HG03354 (cell line): ENCODE data around the gene GPR31.

ENCODE experiments used
- ATAC-seq: cut with Tn5 transposase; IDR thresholded peaks from one replicate; pipeline ENCODE4 v1.9.1; 2021; ENCODE audit warnings: mild to moderate bottlenecking; ENCODE audit not compliant: unreplicated experiment, poor library complexity, severe bottlenecking

The GPR31 gene

GRCh38 chr6:167122041-167122826 lies 35.5 kb downstream of the GPR31 start:
- peak; percentile 34 for ATAC-seq

DNA sequence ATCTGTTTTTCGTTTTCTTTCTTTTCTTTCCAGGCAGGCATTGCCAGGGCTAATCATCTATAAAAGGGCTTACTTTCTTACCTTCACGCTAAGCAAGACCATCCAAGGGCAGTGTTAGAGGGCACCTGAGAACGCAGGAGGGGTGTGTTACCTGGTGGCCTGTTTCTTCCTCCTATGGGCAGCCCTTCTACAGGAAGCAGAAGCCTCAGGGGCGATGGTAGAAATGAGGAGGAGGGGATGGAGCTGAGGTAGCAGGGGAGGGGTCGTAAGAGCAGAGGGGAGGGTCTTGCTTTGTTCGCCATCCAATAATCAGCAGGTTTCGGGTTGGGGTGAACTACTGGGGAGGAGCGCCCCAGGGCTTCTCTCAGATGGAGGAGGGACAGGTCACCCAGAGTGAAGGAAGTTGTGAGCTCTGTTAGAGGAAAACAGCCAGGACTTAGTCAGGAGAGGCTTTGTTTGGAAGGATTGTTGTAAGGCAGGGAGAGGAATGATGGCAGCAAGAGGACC lies 36.4 kb downstream of the GPR31 start:
- no peak for ATAC-seq

DNA sequence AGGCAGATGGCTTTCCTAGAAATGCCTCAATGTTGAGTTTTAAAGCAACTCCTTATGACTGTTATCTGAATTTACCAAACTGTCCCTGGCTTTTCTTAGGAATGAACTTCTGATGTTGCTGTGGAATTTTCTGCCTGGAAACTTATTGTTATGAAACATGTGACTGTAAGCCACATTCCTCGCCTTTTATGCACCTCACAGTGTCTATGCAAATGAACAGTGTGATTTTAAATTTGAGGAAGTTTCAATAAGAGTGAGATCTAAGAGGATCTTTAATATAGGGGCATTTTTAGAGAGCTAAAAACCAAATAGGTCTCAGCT lies 37.2 kb downstream of the GPR31 start:
- ATAC-seq: no peak

- peak; percentile 32 for ATAC-seq
Observed at GRCh38 chr6:167119670-167120582, 37.9 kb downstream of the GPR31 start.

DNA sequence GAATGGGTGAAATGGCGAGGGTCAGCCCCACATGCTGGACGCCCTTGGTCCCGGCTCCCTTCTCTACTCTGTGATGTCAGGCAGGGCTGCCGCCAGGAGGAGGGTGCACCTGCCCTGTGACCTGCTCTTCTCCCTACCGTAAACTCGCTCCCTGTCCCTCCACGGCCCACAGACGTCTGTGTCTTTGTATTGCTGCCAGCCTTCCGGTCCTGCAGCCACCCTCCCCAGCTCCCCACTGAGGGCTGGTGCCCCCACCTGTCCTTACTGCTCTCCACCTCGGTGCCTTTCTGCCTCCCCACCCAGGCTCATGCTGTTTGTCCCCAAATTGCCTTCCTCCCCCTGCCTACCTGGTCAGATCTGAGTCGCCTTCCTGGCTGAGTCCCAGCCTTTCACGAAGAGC lies 38.9 kb downstream of the GPR31 start:
- ATAC-seq: no peak

- no peak for ATAC-seq
Observed at GRCh38 chr6:167118006-167118405, 39.8 kb downstream of the GPR31 start.

DNA sequence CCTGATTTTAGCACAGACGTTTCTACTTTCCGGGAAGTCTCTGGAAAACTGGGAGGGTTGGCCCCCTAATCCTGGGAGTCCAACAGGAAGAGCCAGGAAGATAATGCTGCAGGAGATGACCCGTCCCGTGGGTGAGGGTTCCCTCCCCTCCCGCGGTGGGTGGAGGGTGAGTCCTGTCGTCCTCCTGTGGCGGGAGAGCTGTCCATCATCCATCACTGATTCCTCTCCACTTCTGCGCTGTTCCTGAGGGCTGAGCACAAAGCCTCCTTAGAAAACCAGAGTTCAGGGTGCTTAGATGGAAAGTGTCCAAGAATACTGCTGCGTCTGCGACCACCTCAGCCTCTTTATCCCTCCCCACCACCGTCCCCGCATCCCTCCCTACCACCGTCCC lies 40.9 kb downstream of the GPR31 start:
- ATAC-seq: no peak

DNA sequence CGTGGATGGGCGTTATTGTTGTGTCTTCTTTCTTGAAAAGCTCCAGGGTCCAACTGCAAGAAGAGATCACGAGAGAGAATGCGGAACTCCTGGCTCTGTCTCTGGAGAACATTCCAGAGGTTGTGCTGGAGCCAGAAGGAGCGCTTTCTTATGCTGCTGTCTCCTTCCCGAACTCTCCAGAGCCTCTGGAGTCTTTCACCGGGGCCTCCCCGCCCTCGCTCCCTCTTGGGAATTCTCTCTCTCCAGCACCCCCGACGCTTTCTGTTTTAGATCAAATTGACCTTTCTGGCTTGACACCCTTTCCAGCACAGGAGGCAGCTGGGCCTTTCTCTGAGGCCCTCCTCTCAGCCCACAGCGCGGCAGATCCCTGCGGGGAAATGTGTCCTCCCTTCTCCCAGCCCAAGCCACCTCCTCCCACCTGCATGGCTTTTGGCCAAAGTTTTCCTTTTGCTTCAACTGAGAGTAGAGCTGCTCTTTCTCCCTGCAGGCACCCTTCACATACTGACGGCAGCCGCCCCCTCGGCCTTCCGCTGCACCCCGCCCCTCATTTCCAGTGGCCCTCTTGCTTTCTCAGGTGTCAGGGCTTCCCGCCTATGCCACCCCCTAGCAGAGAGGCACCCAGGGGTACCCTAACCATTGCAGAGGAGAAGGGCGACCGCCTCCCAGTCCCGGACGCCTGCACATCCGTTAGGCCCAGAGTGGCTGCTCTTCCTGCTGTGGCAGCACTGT lies 41.5 kb downstream of the GPR31 start:
- no peak for ATAC-seq

GRCh38 chr6:167115054-167115453 lies 42.7 kb downstream of the GPR31 start:
- no peak for ATAC-seq

DNA sequence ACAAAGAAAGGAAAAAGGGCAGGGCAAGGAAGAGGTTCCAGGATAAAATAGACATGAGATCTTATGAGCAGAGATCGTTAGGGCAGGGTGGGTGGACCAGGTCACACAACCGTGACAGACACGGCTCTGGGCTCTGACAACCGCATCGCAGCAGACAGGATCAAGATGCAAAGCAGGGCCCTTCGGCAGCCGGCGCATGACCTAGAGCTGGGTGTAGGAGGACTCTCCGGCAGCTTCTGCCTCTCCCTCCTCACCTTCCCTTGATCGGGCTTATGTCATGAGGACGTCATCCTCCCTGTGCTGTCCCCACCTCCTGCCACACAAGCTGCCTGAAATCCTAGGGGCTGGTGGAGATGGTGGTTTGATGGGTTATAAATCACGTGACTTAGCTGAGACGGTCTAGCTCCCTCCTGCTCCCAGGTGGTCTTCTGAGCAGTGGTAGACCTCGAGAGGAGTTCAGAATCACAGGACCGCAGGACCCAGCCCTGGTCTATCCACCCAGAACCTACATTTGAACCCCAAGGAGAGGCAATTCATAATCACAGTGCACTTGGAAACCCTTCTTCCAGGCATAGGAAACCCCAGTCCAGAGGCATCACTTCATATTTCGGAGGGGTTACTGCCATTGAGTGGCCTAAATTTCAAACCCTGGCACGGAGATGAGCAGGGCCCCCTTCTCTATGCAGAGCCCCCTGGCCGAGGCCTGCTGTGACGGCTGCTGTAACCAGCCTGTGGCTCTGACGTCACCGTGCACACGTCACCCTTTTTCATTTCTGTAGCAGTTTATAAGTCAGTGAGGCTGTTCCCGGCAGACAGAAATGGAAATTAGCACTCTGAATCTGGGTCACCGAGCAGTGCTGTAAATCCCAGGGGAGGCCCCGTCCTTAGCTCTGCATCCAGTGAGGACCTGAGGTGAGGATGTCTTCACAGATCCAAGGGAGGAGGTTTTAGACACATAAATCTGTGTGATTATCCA lies 43.6 kb downstream of the GPR31 start:
- peak; percentile 89 for ATAC-seq

- peak; percentile 64 for ATAC-seq
Observed at GRCh38 chr6:167113047-167113754, 44.6 kb downstream of the GPR31 start.

GRCh38 chr6:167112421-167112820 lies 45.4 kb downstream of the GPR31 start:
- ATAC-seq: no peak

DNA sequence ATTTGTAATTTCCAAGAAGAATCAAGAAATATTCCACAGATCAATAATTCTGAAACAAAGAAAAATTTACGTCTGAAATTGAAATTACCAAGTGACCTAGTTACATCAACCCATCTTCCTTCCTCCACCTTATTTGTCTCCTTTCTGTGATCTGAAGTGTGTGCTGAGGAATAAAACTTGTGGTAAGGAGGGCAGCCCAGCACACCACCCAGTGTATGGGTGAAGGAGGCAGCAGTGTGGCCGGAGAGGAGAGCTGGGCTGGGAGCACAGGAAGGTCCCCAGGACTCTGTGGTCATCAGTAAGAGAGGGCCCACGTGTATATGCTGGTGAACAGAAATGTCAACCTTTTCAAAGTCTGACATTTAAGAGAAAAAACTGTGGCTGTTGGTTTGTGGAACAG lies 46.2 kb downstream of the GPR31 start:
- ATAC-seq: no peak

DNA sequence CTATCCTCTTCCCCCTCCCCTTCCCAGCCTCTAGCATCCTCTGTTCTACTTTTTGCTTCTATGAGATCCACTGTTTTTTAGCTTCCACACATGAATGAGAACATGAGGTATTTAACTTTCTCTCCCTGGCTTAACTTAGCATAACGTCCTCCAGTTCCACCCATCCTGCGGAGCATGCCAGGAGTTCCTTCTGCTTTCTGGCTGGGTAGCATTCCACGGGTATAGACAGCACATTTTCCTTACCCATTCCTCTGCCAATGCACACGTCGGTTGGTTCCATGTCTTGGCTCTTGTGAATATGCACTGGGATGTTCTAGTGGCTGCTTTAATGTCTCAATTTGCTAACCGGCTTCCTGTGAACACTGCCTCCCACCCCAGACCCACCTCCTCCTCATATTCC lies 48.1 kb downstream of the GPR31 start:
- ATAC-seq: no peak

GRCh38 chr6:167108278-167108677 lies 49.5 kb downstream of the GPR31 start:
- ATAC-seq: no peak

DNA sequence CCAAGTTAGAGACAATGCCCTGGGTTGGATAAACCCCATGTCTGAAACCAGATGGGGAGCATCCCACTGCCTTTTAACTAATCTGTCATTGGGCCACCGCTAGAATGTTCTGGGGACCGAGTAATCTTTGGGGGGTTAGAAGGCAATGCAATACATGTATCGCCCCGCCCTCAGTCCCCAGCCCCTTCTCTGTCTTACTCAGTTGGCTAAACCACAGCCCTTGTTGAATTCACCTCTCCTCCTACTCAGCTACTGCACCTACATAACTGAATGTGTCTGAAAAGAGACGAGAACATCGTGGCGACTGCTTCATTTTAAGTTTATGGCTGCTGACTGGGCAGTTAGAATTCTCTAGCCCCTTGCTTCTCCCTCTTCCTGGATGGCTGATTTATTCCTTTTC lies 50.0 kb downstream of the GPR31 start:
- no peak for ATAC-seq

- ATAC-seq: no peak
Observed at GRCh38 chr6:167106406-167106805, 51.4 kb downstream of the GPR31 start.
